H1 (cell line): ENCODE results near the gene ADK. TPM values are rescaled to one million over a fixed set of nuclear protein-coding genes. Genes with fewer than 3 reads are reported as not detected.

ENCODE experiments used
- CTCF ChIA-PET: fragments of 300-600 bp; sonication (Branson Sonifier 250); formaldehyde crosslinking; loops from one replicate; lab custom pipeline; 2021; ENCODE audit not compliant: partially characterized antibody; lab: Charles Lee
- POLR2A ChIA-PET: fragments of 300-600 bp; sonication (Branson Sonifier 250); formaldehyde crosslinking; loops from one replicate; lab custom pipeline; 2021; ENCODE audit warnings: inconsistent platforms; ENCODE audit not compliant: partially characterized antibody; lab: Charles Lee
- DNase-seq, 2 experiments: peaks; one replicate each; pipeline versions ENCODE4 v3.0.0 to v3.0.0-alpha.2; 2010 to 2022; ENCODE audit warnings: low spot score in 2 of 2, low read depth in 1 of 2, mixed read lengths in 1 of 2
- FAIRE-seq: peaks from 2 replicates; lab custom pipeline; 2011; peaks lifted over from hg19 to GRCh38; lab: Jason Lieb, UNC
- H2AFZ ChIP-seq: 2 replicates; pipeline ENCODE4 v1.8.1; 2012; ENCODE audit warnings: low read length, inconsistent platforms
- H2AK5ac ChIP-seq: 2 replicates; pipeline ENCODE4 v1.6.1; 2013; ENCODE audit warnings: low read depth, low read length
- H2BK120ac ChIP-seq: replicated peaks from 2 replicates; pipeline ENCODE3; 2013; ENCODE audit warnings: low read depth, low read length, inconsistent platforms
- H2BK12ac ChIP-seq: 2 replicates; pipeline ENCODE4 v1.6.1; 2013; ENCODE audit warnings: low read depth, low read length
- H2BK15ac ChIP-seq: 2 replicates; pipeline ENCODE4 v1.6.1; 2013; ENCODE audit warnings: low read length
- H2BK20ac ChIP-seq: 2 replicates; pipeline ENCODE4 v1.6.1; 2013; ENCODE audit warnings: low read length
- H2BK5ac ChIP-seq: 2 replicates; pipeline ENCODE4 v1.6.1; 2013; ENCODE audit warnings: low read depth, low read length
- H3K14ac ChIP-seq: 2 replicates; pipeline ENCODE4 v1.6.1; 2013; ENCODE audit warnings: inconsistent platforms; ENCODE audit not compliant: insufficient read length
- H3K18ac ChIP-seq: 2 replicates; pipeline ENCODE4 v1.6.1; 2013; ENCODE audit warnings: low read length; ENCODE audit errors: extremely low read depth
- H3K23ac ChIP-seq: 2 replicates; pipeline ENCODE4 v1.6.1; 2013; ENCODE audit warnings: inconsistent platforms; ENCODE audit not compliant: insufficient read length
- H3K23me2 ChIP-seq: 2 replicates; pipeline ENCODE4 v1.6.1; 2013; ENCODE audit warnings: low read depth, low read length
- H3K27ac ChIP-seq: 2 replicates; pipeline ENCODE4 v1.6.1; 2011; ENCODE audit warnings: low read depth, low read length, inconsistent platforms
- H3K27me3 ChIP-seq, 4 experiments: replicated peaks in 1 of 4; 1 replicate in 1 of 4; 2 replicates in 3 of 4; pipeline versions ENCODE4 v1.6.1 to v1.8.1; 2011 to 2013; ENCODE audit warnings: low read length in 3 of 4, mild to moderate bottlenecking in 3 of 4, inconsistent platforms in 2 of 4, mixed read lengths in 2 of 4, moderate library complexity in 1 of 4; ENCODE audit not compliant: control insufficient read depth in 3 of 4, insufficient read depth in 3 of 4; ENCODE audit errors: extremely low read depth in 1 of 4
- H3K36me3 ChIP-seq, 4 experiments: 2 replicates each; pipeline versions ENCODE4 v1.6.1 to v1.8.1; 2011 to 2013; ENCODE audit warnings: mild to moderate bottlenecking in 4 of 4, low read length in 3 of 4, moderate library complexity in 2 of 4, control low read depth in 1 of 4, inconsistent platforms in 1 of 4; ENCODE audit not compliant: insufficient read depth in 4 of 4, control insufficient read depth in 2 of 4
- H3K4ac ChIP-seq: replicated peaks from 2 replicates; pipeline ENCODE3; 2013; ENCODE audit warnings: low read length, low read depth, mixed read lengths, inconsistent platforms; ENCODE audit not compliant: insufficient read length
- H3K4me1 ChIP-seq, 4 experiments: replicated peaks in 1 of 4; 1 replicate in 1 of 4; 2 replicates in 3 of 4; pipeline versions ENCODE4 v1.6.1 to v1.8.1; 2011 to 2013; ENCODE audit warnings: low read length in 3 of 4, inconsistent platforms in 2 of 4, mixed read lengths in 1 of 4; ENCODE audit not compliant: insufficient read depth in 4 of 4, control insufficient read depth in 3 of 4
- H3K4me2 ChIP-seq, 2 experiments: 2 replicates each; pipeline versions ENCODE4 v1.6.1 to v1.8.1; 2011 to 2013; ENCODE audit warnings: low read depth in 2 of 2, low read length in 2 of 2, control low read depth in 1 of 2, inconsistent platforms in 1 of 2, mild to moderate bottlenecking in 1 of 2; ENCODE audit not compliant: insufficient read depth in 1 of 2
- H3K4me3 ChIP-seq, 4 experiments: fragments of 200-600, 300-600 bp in 1 of 4; sonication (generic), shearing (Covaris generic), sonication (Bioruptor Twin) in 1 of 4; 2 replicates each; pipeline versions ENCODE4 v1.5.1 to v1.8.1; 2011 to 2016; ENCODE audit warnings: low read length in 4 of 4, low read depth in 3 of 4, control low read depth in 2 of 4, inconsistent platforms in 2 of 4, mild to moderate bottlenecking in 2 of 4, mixed read lengths in 1 of 4, moderate library complexity in 1 of 4; ENCODE audit not compliant: insufficient read depth in 2 of 4; ENCODE audit errors: extremely low read depth in 1 of 4
- H3K56ac ChIP-seq: replicated peaks from 2 replicates; pipeline ENCODE3; 2013; ENCODE audit warnings: low read depth, mild to moderate bottlenecking, mixed read lengths, low read length, inconsistent platforms; ENCODE audit not compliant: insufficient read length
- H3K79me1 ChIP-seq: 2 replicates; pipeline ENCODE4 v1.6.1; 2013; ENCODE audit warnings: low read depth, low read length, control low read depth
- H3K79me2 ChIP-seq, 2 experiments: 2 replicates each; pipeline versions ENCODE4 v1.6.1 to v1.8.1; 2012 to 2013; ENCODE audit warnings: low read length in 2 of 2, mild to moderate bottlenecking in 2 of 2, inconsistent platforms in 1 of 2; ENCODE audit not compliant: insufficient read depth in 2 of 2, control insufficient read depth in 1 of 2
- H3K9ac ChIP-seq, 4 experiments: replicated peaks in 1 of 4; 1 replicate in 1 of 4; 2 replicates in 3 of 4; pipeline versions ENCODE4 v1.6.1 to v1.8.1; 2011 to 2013; ENCODE audit warnings: low read depth in 3 of 4, low read length in 3 of 4, control low read depth in 2 of 4, mild to moderate bottlenecking in 2 of 4, moderate library complexity in 2 of 4, inconsistent platforms in 1 of 4; ENCODE audit errors: extremely low read depth in 1 of 4
- H3K9me3 ChIP-seq, 2 experiments: 2 replicates each; pipeline versions ENCODE4 v1.6.1 to v1.8.1; 2012 to 2013; ENCODE audit warnings: mild to moderate bottlenecking in 2 of 2, moderate library complexity in 2 of 2, control low read depth in 1 of 2, inconsistent platforms in 1 of 2, low read depth in 1 of 2, low read length in 1 of 2, mixed read lengths in 1 of 2; ENCODE audit not compliant: insufficient read depth in 2 of 2
- H4K20me1 ChIP-seq, 2 experiments: replicated peaks in 1 of 2; 2 replicates each; pipeline versions ENCODE3 to v1.8.1; 2011 to 2013; ENCODE audit warnings: inconsistent platforms in 2 of 2, low read length in 2 of 2, mild to moderate bottlenecking in 1 of 2; ENCODE audit not compliant: insufficient read depth in 2 of 2, control insufficient read depth in 1 of 2
- H4K5ac ChIP-seq: 2 replicates; pipeline ENCODE4 v1.6.1; 2013; ENCODE audit warnings: low read length, low read depth, mixed read lengths, inconsistent platforms; ENCODE audit not compliant: insufficient read length
- H4K8ac ChIP-seq: 2 replicates; pipeline ENCODE4 v1.8.0; 2013; ENCODE audit warnings: mild to moderate bottlenecking, moderate library complexity, low read length, inconsistent platforms; ENCODE audit not compliant: insufficient read depth; ENCODE audit errors: extremely low read depth
- H4K91ac ChIP-seq: replicated peaks from 2 replicates; pipeline ENCODE3; 2013; ENCODE audit warnings: low read length, mixed read lengths, inconsistent platforms; ENCODE audit not compliant: insufficient read length
- ASH2L ChIP-seq: fragments of 200-600, 300-600 bp; sonication (generic); IDR thresholded peaks from one replicate; pipeline ENCODE4 v1.7.1; 2017; ENCODE audit warnings: low read length
- CHD1 ChIP-seq: IDR thresholded peaks from 2 replicates; pipeline ENCODE4 v1.6.1; 2012; ENCODE audit warnings: low read depth, low read length, improper control_type of control experiment
- EZH2 ChIP-seq: fragments of 200-600 bp; sonication (generic); IDR thresholded peaks from 2 replicates; pipeline ENCODE4 v1.7.1; 2012; ENCODE audit warnings: low read depth, mild to moderate bottlenecking, moderate library complexity, low read length, inconsistent platforms; ENCODE audit not compliant: severe bottlenecking
- GABPA ChIP-seq: IDR thresholded peaks from 2 replicates; pipeline ENCODE4 v1.6.1; 2011; ENCODE audit warnings: mild to moderate bottlenecking, low read length, moderate library complexity, borderline replicate concordance; ENCODE audit not compliant: insufficient read depth
- KDM1A ChIP-seq: fragments of 200-600, 300-600 bp; sonication (generic); IDR thresholded peaks from 2 replicates; pipeline ENCODE4 v1.7.1; 2016; ENCODE audit warnings: mild to moderate bottlenecking, low read length, borderline replicate concordance
- NRF1 ChIP-seq: IDR thresholded peaks from 2 replicates; pipeline ENCODE4 v1.6.1; 2011; ENCODE audit warnings: mild to moderate bottlenecking, low read depth, low read length, improper control_type of control experiment
- RFX5 ChIP-seq: IDR thresholded peaks from 2 replicates; pipeline ENCODE4 v1.6.1; 2011; ENCODE audit warnings: low read depth, low read length, improper control_type of control experiment, borderline replicate concordance
- SIRT6 ChIP-seq: IDR thresholded peaks from one replicate; pipeline ENCODE4 v1.7.1; 2012; ENCODE audit warnings: low read length, inconsistent platforms
- SP1 ChIP-seq: IDR thresholded peaks from 2 replicates; pipeline ENCODE4 v1.6.1; 2011; ENCODE audit warnings: low read depth, low read length
- WGBS, 2 experiments: shearing (Covaris generic) in 1 of 2; methylation state at CpG; one replicate each; pipeline versions ENCODE4 v1.1.6 to v1.1.7; 2013 to 2015; ENCODE audit warnings: low lambda C conversion rate in 2 of 2, mixed read lengths in 2 of 2, inconsistent platforms in 1 of 2, low coverage in 1 of 2, missing lambda C conversion rate in 1 of 2; ENCODE audit not compliant: insufficient replicate concordance in 2 of 2, insufficient coverage in 1 of 2, insufficient read length in 1 of 2; ENCODE audit errors: extremely low coverage in 1 of 2, missing lambda C conversion rate in 1 of 2; 5-methylcytosine and 5-hydroxymethylcytosine counted together
- polyA plus RNA-seq, 7 experiments: library from polyadenylated mRNA; depleted of rRNA in 3 of 7; stranded (reverse) in 5 of 7; unstranded in 2 of 7; fragments of >200 nt in 5 of 7; fragments of 200-250 nt in 2 of 7; gene quantifications; 1 replicate in 5 of 7; 2 replicates in 1 of 7; 4 replicates in 1 of 7; pipeline versions ENCODE4 v1.2.1 to v1.2.3, GENCODE V29; 2011 to 2013; ENCODE audit warnings: missing spikeins in 2 of 7, mixed read lengths in 2 of 7
- total RNA-seq: library from RNA; stranded (reverse); fragmentation: NEBNext Ultra II Directional; extraction: Animal tissue kit (Norgen Biotek cat#: 25700); gene quantifications from 2 replicates; pipeline ENCODE4 v1.2.1, GENCODE V29; 2021
- TF ChIP-seq, protein P1 (sequence below): IDR thresholded peaks from 2 replicates; pipeline ENCODE4 v1.6.1; 2012; ENCODE audit warnings: inconsistent platforms
- TF ChIP-seq, protein P2 (sequence below), 3 experiments: IDR thresholded peaks; 1 replicate in 2 of 3; 2 replicates in 1 of 3; pipeline versions ENCODE4 v1.5.1 to v1.6.1; 2011; ENCODE audit warnings: low read length in 3 of 3, mild to moderate bottlenecking in 3 of 3, inconsistent platforms in 2 of 3, low read depth in 1 of 3, moderate library complexity in 1 of 3; ENCODE audit not compliant: insufficient read depth in 1 of 3; ENCODE audit errors: control extremely low read depth in 1 of 3

ADK gene
- total and polyA plus RNA-seq, 2 of the 8 experiments (the other 6 are each of a cell fraction or from before 2014, with no cell fraction given): 12.3 to 42.4 TPM

DNA sequence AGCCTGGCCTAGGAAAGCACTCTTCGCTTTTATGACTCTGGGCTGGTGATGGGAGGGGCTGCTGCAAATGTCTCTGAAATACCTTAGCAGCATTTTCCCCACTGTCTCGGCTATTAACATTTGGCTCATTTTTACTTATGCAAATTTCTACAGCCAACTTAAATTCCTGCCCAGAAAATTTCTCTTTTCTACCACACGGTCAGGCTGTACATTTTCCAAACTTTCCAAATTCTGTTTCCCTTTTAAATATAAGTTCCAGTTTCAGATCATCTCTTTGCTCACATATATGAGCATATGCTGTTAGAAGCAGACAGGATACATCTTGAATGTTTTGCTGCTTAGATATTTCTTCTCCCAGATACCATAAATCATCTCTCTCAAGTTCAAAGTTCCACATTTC, 332.3 kb downstream of the ADK start:
- DNase-seq (no peak), FAIRE-seq (no peak)
- H3K23ac ChIP-seq: no peak overlapping the region
- H3K9ac ChIP-seq: no peak overlapping the region
- ChIA-PET POLR2A (no interaction called here), CTCF (no interaction called here)
- H3K4me1 ChIP-seq: no peaks in the 10 kb centered on the region
- H3K23me2 ChIP-seq: no peaks in the 10 kb centered on the region
- no peaks in the 10 kb centered on the region for H3K36me3 ChIP-seq
- no peak overlapping the region for H2AK5ac ChIP-seq
- H3K14ac ChIP-seq: no peak overlapping the region
- no peaks in the 10 kb centered on the region for H3K79me1 ChIP-seq
- H2BK12ac ChIP-seq: no peak overlapping the region
- no peak overlapping the region for H3K4me2 ChIP-seq
- H3K79me2 ChIP-seq: no peaks in the 10 kb centered on the region
- no peak overlapping the region for H3K56ac ChIP-seq
- no peak overlapping the region for H2BK15ac ChIP-seq
- no peaks in the 10 kb centered on the region for H3K27me3 ChIP-seq
- H2BK5ac ChIP-seq: no peak overlapping the region
- WGBS, 2 experiments: 94% methylated on average over 3 of the region's 3 CpGs; no CpG with 5 or more reads in 1 of the 2 experiments
- no peak overlapping the region for H3K18ac ChIP-seq
- no peak overlapping the region for H3K27ac ChIP-seq
- no peak overlapping the region for H4K8ac ChIP-seq
- no peak overlapping the region for H4K5ac ChIP-seq
- no peak overlapping the region for H3K4me3 ChIP-seq
- H3K4ac ChIP-seq: no peak overlapping the region
- no peak overlapping the region for H2BK20ac ChIP-seq
- no peak overlapping the region for H2BK120ac ChIP-seq
- H2AFZ ChIP-seq: no peak overlapping the region
- H3K9me3 ChIP-seq: no peaks in the 10 kb centered on the region; a peak in 1 of 4 replicates
- no peak overlapping the region for H4K91ac ChIP-seq
- H4K20me1 ChIP-seq: no peaks in the 10 kb centered on the region
- no peak for TF ChIP-seq NRF1
- TF ChIP-seq, protein P1, sequence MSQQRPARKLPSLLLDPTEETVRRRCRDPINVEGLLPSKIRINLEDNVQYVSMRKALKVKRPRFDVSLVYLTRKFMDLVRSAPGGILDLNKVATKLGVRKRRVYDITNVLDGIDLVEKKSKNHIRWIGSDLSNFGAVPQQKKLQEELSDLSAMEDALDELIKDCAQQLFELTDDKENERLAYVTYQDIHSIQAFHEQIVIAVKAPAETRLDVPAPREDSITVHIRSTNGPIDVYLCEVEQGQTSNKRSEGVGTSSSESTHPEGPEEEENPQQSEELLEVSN: no peak
- TF ChIP-seq KDM1A: no peak
- no peak for TF ChIP-seq SIRT6
- TF ChIP-seq, protein P2, sequence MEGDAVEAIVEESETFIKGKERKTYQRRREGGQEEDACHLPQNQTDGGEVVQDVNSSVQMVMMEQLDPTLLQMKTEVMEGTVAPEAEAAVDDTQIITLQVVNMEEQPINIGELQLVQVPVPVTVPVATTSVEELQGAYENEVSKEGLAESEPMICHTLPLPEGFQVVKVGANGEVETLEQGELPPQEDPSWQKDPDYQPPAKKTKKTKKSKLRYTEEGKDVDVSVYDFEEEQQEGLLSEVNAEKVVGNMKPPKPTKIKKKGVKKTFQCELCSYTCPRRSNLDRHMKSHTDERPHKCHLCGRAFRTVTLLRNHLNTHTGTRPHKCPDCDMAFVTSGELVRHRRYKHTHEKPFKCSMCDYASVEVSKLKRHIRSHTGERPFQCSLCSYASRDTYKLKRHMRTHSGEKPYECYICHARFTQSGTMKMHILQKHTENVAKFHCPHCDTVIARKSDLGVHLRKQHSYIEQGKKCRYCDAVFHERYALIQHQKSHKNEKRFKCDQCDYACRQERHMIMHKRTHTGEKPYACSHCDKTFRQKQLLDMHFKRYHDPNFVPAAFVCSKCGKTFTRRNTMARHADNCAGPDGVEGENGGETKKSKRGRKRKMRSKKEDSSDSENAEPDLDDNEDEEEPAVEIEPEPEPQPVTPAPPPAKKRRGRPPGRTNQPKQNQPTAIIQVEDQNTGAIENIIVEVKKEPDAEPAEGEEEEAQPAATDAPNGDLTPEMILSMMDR (IDR thresholded peaks at IDR 0.05; ENCODE audit: control extremely low read depth in 1 of 3, insufficient read depth in 1 of 3, low read depth in 1 of 3, low read length in 3 of 3): no peak
- TF ChIP-seq EZH2: no peak
- TF ChIP-seq RFX5: no peak
- TF ChIP-seq GABPA: no peak
- TF ChIP-seq CHD1: no peak
- TF ChIP-seq ASH2L: no peak
- TF ChIP-seq SP1: no peak
